Erythroblast (primary cell): ENCODE data around the gene CHP2.

Experiments used
- GATA1 ChIP-seq: IDR thresholded peaks from 2 replicates; pipeline ENCODE4 v1.6.1; 2011; ENCODE audit warnings: low read depth, mild to moderate bottlenecking, control low read depth, low read length, moderate library complexity
- POLR2A ChIP-seq: IDR thresholded peaks from 2 replicates; pipeline ENCODE4 v1.6.1; 2011; ENCODE audit warnings: mild to moderate bottlenecking, low read length

DNA sequence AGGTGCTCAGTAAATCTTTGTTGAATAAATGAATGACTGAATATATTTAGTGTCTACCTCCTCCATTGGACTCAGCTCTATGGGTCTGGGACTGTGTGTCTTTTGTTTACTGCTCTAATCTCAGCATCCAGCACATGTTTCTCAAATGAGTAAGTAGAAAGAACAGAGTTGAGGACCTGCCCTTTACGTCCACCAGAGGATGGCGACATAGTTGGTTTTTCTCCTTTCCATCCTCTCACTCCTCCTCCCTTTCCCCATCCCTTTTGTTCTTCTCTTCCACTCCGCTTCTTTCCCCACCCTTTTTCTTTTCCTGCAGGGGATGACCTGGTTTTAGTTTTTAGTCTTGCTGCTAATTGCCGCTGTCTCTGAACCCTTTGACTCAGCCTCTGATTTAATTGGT, 12.1 kb upstream of the CHP2 start:
- TF ChIP-seq POLR2A, result no peak
- TF ChIP-seq GATA1, result no peak
